Esophagus muscularis mucosa (tissue), 3 donors: Measurements from ENCODE around the gene GNA12.

Source experiments
- POLR2A ChIP-seq: fragments of 450-650 bp; IDR thresholded peaks from one replicate; pipeline ENCODE4 v1.6.1; 2017; ENCODE audit warnings: antibody characterized with exemption, moderate library complexity, mild to moderate bottlenecking, low read depth
- POLR2AphosphoS5 ChIP-seq, 2 donors: sonication (generic); formaldehyde crosslinking; IDR thresholded peaks; one replicate each; pipeline ENCODE4 v1.6.1; 2017; ENCODE audit warnings: antibody characterized with exemption in 2 of 2
- TF ChIP-seq, protein P1 (sequence below), 3 experiments: fragments of 200-600 bp in 2 of 3; fragments of 450-650 bp in 1 of 3; sonication (generic) in 2 of 3; IDR thresholded peaks; one replicate each; pipeline ENCODE4 v1.5.1; 2017 to 2019; ENCODE audit warnings: antibody characterized with exemption in 3 of 3, mild to moderate bottlenecking in 2 of 3, moderate library complexity in 1 of 3

DNA sequence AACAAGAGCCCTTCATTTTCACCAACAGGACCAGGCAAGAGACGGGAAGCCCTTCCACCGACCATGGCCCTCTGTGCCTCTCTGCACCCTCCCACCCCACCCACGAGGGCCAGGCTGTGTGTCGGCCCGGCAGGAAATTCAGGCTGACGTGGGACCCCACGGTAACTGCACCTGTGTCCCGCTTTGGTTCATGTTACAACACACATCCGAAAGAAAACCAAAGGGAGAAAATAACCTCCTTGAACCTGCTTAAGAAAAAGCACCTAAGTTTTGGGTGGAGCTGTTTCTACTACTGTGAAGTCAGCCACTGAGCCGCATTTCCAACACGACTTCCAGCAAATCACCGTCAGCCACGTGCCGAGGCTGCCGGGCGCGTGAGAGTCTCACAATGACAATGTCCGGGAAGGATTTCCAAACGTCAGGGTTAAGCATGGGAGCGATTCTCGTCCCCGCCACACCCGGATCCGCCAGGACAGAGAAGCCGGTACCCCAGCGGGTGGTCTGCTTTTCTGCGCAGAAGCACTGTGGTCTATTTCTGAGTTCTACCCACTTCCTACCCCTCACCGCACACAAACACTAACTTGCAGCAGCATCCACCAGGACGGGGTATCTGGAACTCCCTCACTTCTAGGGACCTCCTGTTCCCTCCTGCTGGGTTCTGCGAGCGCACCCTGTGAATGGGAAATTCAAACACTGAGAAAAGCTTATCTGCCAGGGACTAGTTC is 119.5 kb downstream of the GNA12 start:
- no peak for TF ChIP-seq POLR2A
- TF ChIP-seq POLR2AphosphoS5 (IDR thresholded peaks at IDR 0.05): no peak
- TF ChIP-seq, protein P1, sequence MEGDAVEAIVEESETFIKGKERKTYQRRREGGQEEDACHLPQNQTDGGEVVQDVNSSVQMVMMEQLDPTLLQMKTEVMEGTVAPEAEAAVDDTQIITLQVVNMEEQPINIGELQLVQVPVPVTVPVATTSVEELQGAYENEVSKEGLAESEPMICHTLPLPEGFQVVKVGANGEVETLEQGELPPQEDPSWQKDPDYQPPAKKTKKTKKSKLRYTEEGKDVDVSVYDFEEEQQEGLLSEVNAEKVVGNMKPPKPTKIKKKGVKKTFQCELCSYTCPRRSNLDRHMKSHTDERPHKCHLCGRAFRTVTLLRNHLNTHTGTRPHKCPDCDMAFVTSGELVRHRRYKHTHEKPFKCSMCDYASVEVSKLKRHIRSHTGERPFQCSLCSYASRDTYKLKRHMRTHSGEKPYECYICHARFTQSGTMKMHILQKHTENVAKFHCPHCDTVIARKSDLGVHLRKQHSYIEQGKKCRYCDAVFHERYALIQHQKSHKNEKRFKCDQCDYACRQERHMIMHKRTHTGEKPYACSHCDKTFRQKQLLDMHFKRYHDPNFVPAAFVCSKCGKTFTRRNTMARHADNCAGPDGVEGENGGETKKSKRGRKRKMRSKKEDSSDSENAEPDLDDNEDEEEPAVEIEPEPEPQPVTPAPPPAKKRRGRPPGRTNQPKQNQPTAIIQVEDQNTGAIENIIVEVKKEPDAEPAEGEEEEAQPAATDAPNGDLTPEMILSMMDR (IDR thresholded peaks at IDR 0.05): no peak
